GDM1 (cell line): Measurements from ENCODE around the gene ASTL.
"Not testable (repeated sequence)": the region's sequence is repeated elsewhere in the genome, so short reads cannot be mapped to it uniquely, and the experiment has no call there.

Experiments used
- DNase-seq: peaks from one replicate; lab custom pipeline; 2025; lab: John Stamatoyannopoulos, UW

The ASTL gene

DNA sequence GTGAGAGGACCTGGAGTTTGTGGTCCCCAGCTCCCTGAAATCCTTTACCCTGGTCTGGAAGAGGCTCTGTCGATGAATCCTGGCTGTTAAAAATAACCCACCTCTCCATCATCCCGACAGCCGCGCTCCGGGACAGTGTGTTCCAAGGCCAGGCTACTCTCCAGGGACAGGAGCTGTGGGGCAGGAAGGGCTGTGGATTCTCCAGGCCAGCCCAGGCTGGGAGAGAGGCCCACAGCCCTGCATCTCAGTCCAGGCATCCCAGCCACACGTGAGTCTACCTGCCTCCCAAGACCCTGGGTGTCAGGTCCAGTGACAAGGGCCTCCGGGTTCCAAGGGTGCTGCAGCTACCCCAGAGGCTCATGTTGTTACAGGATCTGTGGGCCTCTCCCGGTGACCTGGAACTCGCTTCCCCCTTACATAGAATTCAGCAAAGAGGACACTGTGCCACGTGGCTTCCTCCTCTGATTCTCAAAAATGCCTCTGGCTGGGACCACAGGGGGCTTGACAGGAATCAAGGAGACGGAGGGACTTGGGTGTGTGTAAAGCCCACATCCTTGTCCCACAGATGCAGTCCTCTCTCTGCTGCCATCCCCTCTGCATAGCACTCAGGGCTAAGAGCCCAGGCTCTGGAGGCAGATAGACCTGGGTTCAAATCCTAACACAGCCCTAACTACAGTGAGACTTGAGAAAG lies 39.3 kb downstream of the ASTL start:
- no peak for DNase-seq

GRCh38 chr2:96097951-96098823 lies 40.1 kb downstream of the ASTL start:
- DNase-seq: no peak

- no peak for DNase-seq
Measured at GRCh38 chr2:96097441-96097840, 40.9 kb downstream of the ASTL start.

DNA sequence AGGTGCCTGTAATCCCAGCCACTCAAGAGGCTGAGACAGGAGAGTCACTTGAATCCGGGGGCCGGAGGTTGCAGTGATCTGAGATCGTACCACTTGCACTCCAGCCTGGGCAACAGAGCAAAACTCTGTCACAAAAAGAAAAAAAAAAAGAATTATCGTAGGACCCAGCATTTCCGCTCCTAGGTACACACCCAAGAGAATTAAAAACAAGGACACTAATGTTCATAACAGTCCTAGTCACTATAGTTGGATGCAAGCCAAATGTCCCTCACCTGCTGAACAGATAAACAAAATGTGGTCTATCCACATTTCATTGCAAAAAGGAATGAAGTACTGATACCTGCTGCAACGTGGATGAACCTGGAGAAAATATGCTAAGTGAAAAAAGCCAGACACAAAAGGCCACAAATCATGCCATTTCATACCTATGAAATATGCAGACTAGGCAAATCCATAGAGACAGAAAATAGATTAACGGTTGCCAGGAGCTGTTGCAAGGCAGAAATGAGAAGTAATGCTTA lies 43.1 kb downstream of the ASTL start:
- DNase-seq: no peak

DNA sequence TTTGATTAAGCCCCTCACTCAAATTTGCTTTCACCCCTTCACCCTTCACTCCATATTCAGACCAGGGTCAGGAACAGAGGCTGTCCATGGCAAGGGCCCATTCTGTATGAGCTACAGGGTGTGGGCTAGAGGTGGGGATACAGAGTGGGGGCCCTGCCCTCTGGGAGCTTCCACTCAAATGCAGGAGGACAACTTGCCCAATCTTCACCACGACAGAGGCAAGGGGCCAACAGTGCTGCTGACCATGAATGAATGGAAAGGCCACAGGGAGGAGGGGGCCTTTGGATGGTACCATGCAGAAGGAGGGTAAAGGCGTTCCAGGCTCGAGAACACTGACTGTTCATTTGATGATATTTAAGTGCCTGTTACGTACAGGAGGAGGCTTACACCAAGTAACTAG lies 44.8 kb downstream of the ASTL start:
- no peak for DNase-seq

DNA sequence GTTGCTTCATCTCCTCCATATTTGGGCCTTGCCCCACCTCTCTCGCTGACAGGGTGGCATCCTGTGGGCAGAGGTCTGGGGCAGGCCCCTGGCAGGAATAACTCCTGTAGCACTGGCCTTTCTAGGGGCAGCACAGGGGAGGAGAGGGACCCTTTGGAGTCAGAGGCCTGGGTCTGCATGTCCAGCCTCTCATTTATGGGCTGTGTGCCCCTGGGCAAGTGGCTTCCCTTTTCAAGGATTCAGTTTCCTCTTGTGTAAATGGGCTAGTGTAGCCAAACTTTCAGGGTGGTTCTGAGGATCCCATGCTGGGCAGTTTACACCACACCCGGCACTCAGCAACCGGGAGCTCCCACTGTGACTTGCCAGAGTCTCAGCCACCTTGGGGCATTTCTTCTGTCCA lies 45.4 kb downstream of the ASTL start:
- no peak for DNase-seq

DNA sequence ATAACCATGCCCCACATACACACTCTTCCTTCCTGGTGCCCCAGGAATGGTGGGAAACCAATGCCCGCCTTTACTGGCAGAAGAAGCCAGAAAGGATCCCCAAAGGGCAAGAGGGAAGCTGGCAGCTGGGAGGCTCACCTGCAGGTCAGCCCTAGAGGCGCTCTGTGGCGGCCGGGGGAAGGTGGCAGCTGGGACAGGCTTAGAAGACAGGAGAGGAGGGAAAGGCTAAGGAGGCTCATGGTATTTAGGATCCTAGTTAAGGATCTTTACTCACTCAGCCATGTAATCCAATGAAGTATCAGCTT lies 45.8 kb downstream of the ASTL start:
- no peak for DNase-seq

DNA sequence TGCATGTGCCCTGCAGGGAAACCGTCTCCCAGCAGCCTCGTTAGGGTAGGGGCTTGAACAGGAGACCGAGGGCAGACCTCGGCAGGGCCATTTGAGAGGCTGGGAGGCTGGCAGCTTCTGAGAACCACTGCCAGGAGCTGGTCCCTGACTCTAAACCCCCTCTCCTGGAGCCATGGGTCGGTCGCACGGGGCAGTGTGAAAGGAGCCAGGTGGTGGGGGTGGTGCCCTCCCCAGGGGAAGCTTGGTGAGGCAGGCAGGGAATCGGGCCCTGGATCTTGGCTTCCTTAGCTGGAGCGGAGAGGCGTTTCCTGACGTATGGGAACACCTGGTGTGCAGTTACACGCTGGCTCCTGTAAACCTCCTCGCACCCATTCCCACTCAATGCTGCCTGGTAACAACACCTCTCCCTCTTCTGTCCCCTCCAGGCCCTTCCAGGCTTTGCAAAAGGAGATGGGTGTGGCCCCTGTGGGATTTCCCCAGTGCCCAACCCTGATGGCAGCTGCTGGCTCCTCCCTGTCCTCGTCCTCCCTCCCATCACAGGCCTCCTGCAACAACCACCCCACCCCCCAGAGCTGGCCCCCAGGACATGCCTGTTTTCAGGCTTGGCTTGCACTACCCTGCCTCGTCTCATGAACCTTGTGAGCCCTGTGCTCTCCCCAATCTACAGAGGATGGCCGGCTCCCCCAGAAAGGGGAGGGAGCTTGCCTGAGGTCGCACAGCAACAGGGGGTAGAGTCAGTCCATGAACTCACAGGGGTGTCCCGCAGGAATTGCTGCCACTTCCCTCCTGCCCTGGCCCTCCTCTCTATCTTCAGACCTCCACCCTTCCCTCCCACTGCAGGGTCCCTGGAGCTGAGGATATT lies 46.4 kb downstream of the ASTL start:
- no peak for DNase-seq

DNA sequence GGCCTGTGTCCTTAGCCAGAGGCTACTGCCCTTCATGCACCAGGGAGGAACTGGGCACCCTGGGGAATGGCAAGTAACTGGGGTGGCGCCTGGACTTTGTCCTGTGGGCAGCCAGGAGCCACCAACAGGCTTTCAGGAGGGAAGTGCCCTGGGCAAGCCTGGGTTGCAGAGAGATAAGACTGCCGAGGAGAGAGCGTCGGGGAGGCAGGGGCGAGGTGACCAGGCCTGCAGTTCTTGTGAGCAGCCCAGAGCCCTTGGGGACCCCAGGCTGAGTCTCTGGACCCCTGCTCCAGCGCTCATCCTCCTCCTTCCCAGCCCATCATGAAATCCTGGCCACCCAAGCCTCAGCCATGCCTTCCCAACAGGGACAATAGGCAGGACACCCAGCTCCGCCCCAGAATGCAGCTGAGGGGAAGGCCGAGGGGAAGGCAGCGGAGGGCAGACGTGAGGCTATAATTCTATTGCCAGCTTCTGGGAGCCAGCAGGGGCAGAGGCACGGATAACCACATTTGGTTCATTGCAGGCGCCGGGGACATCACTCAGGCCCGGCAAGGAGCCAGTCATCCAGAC lies 47.1 kb downstream of the ASTL start:
- no peak for DNase-seq

- no peak for DNase-seq
Measured at GRCh38 chr2:96090196-96090926, 47.9 kb downstream of the ASTL start.

GRCh38 chr2:96089356-96090195 lies 48.7 kb downstream of the ASTL start:
- no peak for DNase-seq

- no peak for DNase-seq
Measured at GRCh38 chr2:96088340-96089335, 49.7 kb downstream of the ASTL start.

GRCh38 chr2:96087130-96087529 lies 51.2 kb downstream of the ASTL start:
- no peak for DNase-seq

- no peak for DNase-seq
Measured at GRCh38 chr2:96085541-96086355, 52.6 kb downstream of the ASTL start.

- not testable (repeated sequence) for DNase-seq
Measured at GRCh38 chr2:96084858-96085518, 53.3 kb downstream of the ASTL start.

DNA sequence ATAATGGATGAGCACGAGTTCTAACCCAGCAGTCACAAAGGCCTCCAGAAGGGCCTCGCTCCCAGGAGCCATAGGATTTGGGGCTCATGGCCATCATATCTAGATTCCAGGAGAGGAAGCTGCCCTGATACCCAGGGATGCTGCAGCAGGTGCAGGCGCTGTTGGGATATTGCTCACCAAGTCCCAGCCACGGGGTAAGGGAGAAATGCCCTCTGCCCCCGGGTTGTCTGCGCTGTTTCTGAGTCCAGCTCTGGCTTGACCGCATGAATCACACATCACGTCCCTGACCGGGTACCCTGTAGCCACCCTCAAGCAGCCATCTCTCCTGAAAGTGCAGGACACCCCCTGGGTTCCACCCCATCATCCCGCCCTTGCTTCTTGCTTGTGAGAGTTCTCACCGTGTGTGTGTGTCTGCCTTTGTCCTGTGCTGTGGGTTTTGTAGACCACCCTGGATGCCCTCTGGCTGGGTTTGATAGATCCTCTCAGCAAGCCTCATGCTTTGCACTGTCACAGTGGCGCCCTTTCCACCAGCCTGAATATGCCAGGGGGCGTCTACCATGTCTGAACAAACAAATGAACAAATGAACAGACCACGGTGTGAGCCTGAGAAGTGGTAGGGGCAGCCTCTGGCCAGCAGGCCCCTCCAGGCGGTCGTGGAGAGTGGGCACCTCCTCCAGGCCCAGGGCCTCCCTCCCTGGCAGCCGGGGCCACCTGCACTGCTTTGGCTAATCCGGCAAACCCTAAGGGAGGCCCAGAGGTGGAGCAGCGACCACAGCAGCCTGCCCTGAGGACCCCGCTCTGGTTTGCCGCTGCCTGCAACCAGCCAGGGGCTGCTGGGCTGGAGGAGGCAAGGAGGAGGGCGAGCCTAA lies 54.1 kb downstream of the ASTL start:
- DNase-seq: no peak
